Activated T-cell treated with anti-CD3 and anti-CD28 coated beads, Interleukin-2, amount 50 U/mL, for 4 hours (primary cell): ENCODE measurements around the gene MYO6. TPM values are rescaled to one million over a fixed set of nuclear protein-coding genes. Genes with fewer than 3 reads are reported as not detected.
A peak's percentile ranks its signal among the peaks of the same experiment; 100 is the strongest.
"Not testable (repeated sequence)": the region's sequence is repeated elsewhere in the genome, so short reads cannot be mapped to it uniquely, and the experiment has no call there.

Source experiments
- ATAC-seq, 2 donors: fragments of 200-7000 bp; cut with Tn5 transposase; one replicate each; pipeline ENCODE4 v1.10.0; 2021
- DNase-seq: peaks from one replicate; pipeline ENCODE4 v3.0.0-alpha.2; 2020
- H3K27me3 Mint-ChIP-seq: one replicate; pipeline ENCODE4 v1.8.0; 2021; ENCODE audit warnings: low read depth, mixed read lengths
- H3K36me3 Mint-ChIP-seq: one replicate; pipeline ENCODE4 v1.8.0; 2022; ENCODE audit warnings: mixed read lengths; ENCODE audit not compliant: insufficient read depth
- H3K4me1 Mint-ChIP-seq: one replicate; pipeline ENCODE4 v1.8.0; 2021; ENCODE audit warnings: low read depth, mixed read lengths
- H3K4me3 Mint-ChIP-seq: one replicate; pipeline ENCODE4 v1.8.0; 2021; ENCODE audit warnings: mild to moderate bottlenecking, moderate library complexity, mixed read lengths
- H3K9me3 Mint-ChIP-seq: one replicate; pipeline ENCODE4 v1.8.0; 2021; ENCODE audit warnings: mixed read lengths
- total RNA-seq, 3 donors: library from RNA; stranded (reverse); gene quantifications; one replicate each; pipeline ENCODE4 v1.2.1, GENCODE V29; 2021

Gene MYO6
- total RNA-seq, result 1 to 10 TPM in 1 of 3 donors, under 1 TPM in 2; 0.71 to 1.0 (median 0.92) TPM

GRCh38 chr6:75748743-75749538 is at the start of gene MYO6:
MYO6 (plus strand) TSS chr6:75749239; CDS start chr6:75817548, 68,309 bp downstream.
- ATAC-seq, result peak; percentile 81 to 83
- H3K4me1 Mint-ChIP-seq, result peaks cover 8% of the 10 kb centered on the region
- peak; percentile 22 for DNase-seq
- H3K36me3 Mint-ChIP-seq, result no peaks in the 10 kb centered on the region
- H3K4me3 Mint-ChIP-seq, result peak within 1 kb of the TSS; percentile 91
- peaks cover 46% of the 10 kb centered on the region for H3K27me3 Mint-ChIP-seq
- H3K9me3 Mint-ChIP-seq, result no peaks in the 10 kb centered on the region

GRCh38 chr6:75708334-75708733 is 40.7 kb upstream of the MYO6 start:
- H3K36me3 Mint-ChIP-seq, result peaks cover 33% of the 10 kb centered on the region
- not testable (repeated sequence) for ATAC-seq, DNase-seq

GRCh38 chr6:75711173-75711572 is 37.9 kb upstream of the MYO6 start:
- no peaks in the 10 kb centered on the region for H3K9me3 Mint-ChIP-seq
- peaks cover 37% of the 10 kb centered on the region for H3K36me3 Mint-ChIP-seq
- DNase-seq (no peak), ATAC-seq (no peak)
- H3K4me1 Mint-ChIP-seq, result no peaks in the 10 kb centered on the region
- no peaks in the 10 kb centered on the region for H3K27me3 Mint-ChIP-seq
- H3K4me3 Mint-ChIP-seq, result no peak overlapping the region

More at GRCh38 chr6:75708334-75708733, 40.7 kb upstream of the MYO6 start:
- H3K4me3 Mint-ChIP-seq, H3K27me3 Mint-ChIP-seq, H3K9me3 Mint-ChIP-seq, H3K4me1 Mint-ChIP-seq: not testable (repeated sequence)

- peaks cover 17% of the 10 kb centered on the region for H3K36me3 Mint-ChIP-seq
- no peak overlapping the region for H3K4me3 Mint-ChIP-seq
Observed at GRCh38 chr6:75719133-75719532, 29.9 kb upstream of the MYO6 start.

GRCh38 chr6:75723382-75723781 is 25.7 kb upstream of the MYO6 start:
- H3K4me1 Mint-ChIP-seq, result no peaks in the 10 kb centered on the region
- DNase-seq (no peak), ATAC-seq (no peak)
- peaks cover 3% of the 10 kb centered on the region for H3K36me3 Mint-ChIP-seq
- H3K27me3 Mint-ChIP-seq, result no peaks in the 10 kb centered on the region
- H3K9me3 Mint-ChIP-seq, result no peaks in the 10 kb centered on the region
- H3K4me3 Mint-ChIP-seq, result no peak overlapping the region

More at GRCh38 chr6:75719133-75719532, 29.9 kb upstream of the MYO6 start:
- H3K27me3 Mint-ChIP-seq, result no peaks in the 10 kb centered on the region
- ATAC-seq, result no peak
- no peak for DNase-seq
- no peaks in the 10 kb centered on the region for H3K4me1 Mint-ChIP-seq
- no peaks in the 10 kb centered on the region for H3K9me3 Mint-ChIP-seq

- H3K4me1 Mint-ChIP-seq, result no peaks in the 10 kb centered on the region
- ATAC-seq (no peak), DNase-seq (no peak)
- no peaks in the 10 kb centered on the region for H3K36me3 Mint-ChIP-seq
- no peaks in the 10 kb centered on the region for H3K9me3 Mint-ChIP-seq
- H3K4me3 Mint-ChIP-seq, result no peak overlapping the region
- no peaks in the 10 kb centered on the region for H3K27me3 Mint-ChIP-seq
Observed at GRCh38 chr6:75727206-75727605, 21.8 kb upstream of the MYO6 start.

- ATAC-seq, H3K4me1 Mint-ChIP-seq, H3K36me3 Mint-ChIP-seq, H3K4me3 Mint-ChIP-seq, H3K9me3 Mint-ChIP-seq, DNase-seq, H3K27me3 Mint-ChIP-seq: not testable (repeated sequence)
Observed at GRCh38 chr6:75731029-75731428, 18.0 kb upstream of the MYO6 start.

- ATAC-seq, result no peak
- Mint-ChIP-seq H3K4me3 (no peak overlapping the region), H3K36me3 (no peaks in the 10 kb centered on the region), H3K27me3 (peaks cover 4% of the 10 kb centered on the region), H3K4me1 (no peaks in the 10 kb centered on the region), H3K9me3 (no peaks in the 10 kb centered on the region)
- DNase-seq, result no peak
Observed at GRCh38 chr6:75735491-75736186, 13.4 kb upstream of the MYO6 start.

GRCh38 chr6:75743971-75744370 is 5.1 kb upstream of the MYO6 start:
- Mint-ChIP-seq H3K9me3 (no peaks in the 10 kb centered on the region), H3K4me3 (no peak overlapping the region), H3K27me3 (peaks cover 41% of the 10 kb centered on the region), H3K36me3 (no peaks in the 10 kb centered on the region), H3K4me1 (peaks cover 5% of the 10 kb centered on the region)
- ATAC-seq (no peak), DNase-seq (no peak)

GRCh38 chr6:75745404-75745803 is 3.6 kb upstream of the MYO6 start:
- Mint-ChIP-seq H3K4me3 (no peak overlapping the region), H3K4me1 (peaks cover 8% of the 10 kb centered on the region), H3K27me3 (peaks cover 45% of the 10 kb centered on the region), H3K9me3 (no peaks in the 10 kb centered on the region), H3K36me3 (no peaks in the 10 kb centered on the region)
- ATAC-seq (no peak), DNase-seq (no peak)

GRCh38 chr6:75746221-75746620 is 2.8 kb upstream of the MYO6 start:
- ATAC-seq (no peak), DNase-seq (no peak)
- Mint-ChIP-seq H3K27me3 (peaks cover 53% of the 10 kb centered on the region), H3K9me3 (no peaks in the 10 kb centered on the region), H3K36me3 (no peaks in the 10 kb centered on the region), H3K4me1 (peaks cover 8% of the 10 kb centered on the region), H3K4me3 (no peak overlapping the region)

GRCh38 chr6:75747152-75747992 is 1.7 kb upstream of the MYO6 start:
- H3K27me3 Mint-ChIP-seq, result peaks cover 47% of the 10 kb centered on the region
- H3K4me3 Mint-ChIP-seq, result no peak overlapping the region
- H3K36me3 Mint-ChIP-seq, result no peaks in the 10 kb centered on the region
- DNase-seq, result no peak
- no peak for ATAC-seq
- no peaks in the 10 kb centered on the region for H3K9me3 Mint-ChIP-seq
- peaks cover 8% of the 10 kb centered on the region for H3K4me1 Mint-ChIP-seq

GRCh38 chr6:75748003-75748742 is 866 bp upstream of the MYO6 start:
- Mint-ChIP-seq H3K9me3 (no peaks in the 10 kb centered on the region), H3K27me3 (peaks cover 46% of the 10 kb centered on the region), H3K4me3 (peak overlapping the region; percentile 84), H3K36me3 (no peaks in the 10 kb centered on the region), H3K4me1 (peaks cover 8% of the 10 kb centered on the region)
- DNase-seq (no peak), ATAC-seq (peak; percentile 6 to 27)

- peaks cover 8% of the 10 kb centered on the region for H3K4me1 Mint-ChIP-seq
- peaks cover 33% of the 10 kb centered on the region for H3K27me3 Mint-ChIP-seq
- no peaks in the 10 kb centered on the region for H3K36me3 Mint-ChIP-seq
- ATAC-seq (no peak), DNase-seq (no peak)
- H3K9me3 Mint-ChIP-seq, result no peaks in the 10 kb centered on the region
- no peak overlapping the region for H3K4me3 Mint-ChIP-seq
Observed at GRCh38 chr6:75751443-75751842, 2.4 kb downstream of the MYO6 start.
